Transverse colon (tissue), 3 donors: ENCODE data around the gene NFS1.

ENCODE experiments used
- POLR2A ChIP-seq: fragments of 450-650 bp; IDR thresholded peaks from one replicate; pipeline ENCODE4 v1.6.1; 2016; ENCODE audit warnings: antibody characterized with exemption, mild to moderate bottlenecking, moderate library complexity
- TF ChIP-seq, protein P1 (sequence below), 5 experiments: fragments of 200-600 bp in 3 of 5; fragments of 450-650 bp in 2 of 5; sonication (generic) in 3 of 5; IDR thresholded peaks; 1 replicate in 2 of 5; 2 replicates in 3 of 5; pipeline ENCODE4 v1.5.1; 2016 to 2017; ENCODE audit warnings: antibody characterized with exemption in 5 of 5, inconsistent platforms in 3 of 5, mild to moderate bottlenecking in 2 of 5, moderate library complexity in 1 of 5

DNA sequence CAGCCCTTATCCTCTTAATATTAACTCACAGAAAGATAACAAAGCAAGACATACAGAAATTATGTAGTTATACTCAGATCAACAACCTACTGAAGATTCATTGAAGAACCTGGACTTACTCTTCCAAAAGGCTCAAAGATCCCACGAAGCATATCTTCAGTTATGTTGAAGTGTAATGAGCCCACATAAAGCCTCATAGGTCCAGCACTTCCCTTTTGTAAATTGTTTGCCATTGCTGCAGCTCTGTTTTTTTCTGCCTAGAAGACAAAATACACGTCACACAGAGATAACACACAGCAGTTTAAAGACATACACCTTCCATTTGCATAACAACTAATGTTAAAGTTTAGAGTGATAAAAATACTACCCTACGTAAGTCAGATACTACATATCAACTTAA is 22.5 kb upstream of the NFS1 start:
- TF ChIP-seq, protein P1, sequence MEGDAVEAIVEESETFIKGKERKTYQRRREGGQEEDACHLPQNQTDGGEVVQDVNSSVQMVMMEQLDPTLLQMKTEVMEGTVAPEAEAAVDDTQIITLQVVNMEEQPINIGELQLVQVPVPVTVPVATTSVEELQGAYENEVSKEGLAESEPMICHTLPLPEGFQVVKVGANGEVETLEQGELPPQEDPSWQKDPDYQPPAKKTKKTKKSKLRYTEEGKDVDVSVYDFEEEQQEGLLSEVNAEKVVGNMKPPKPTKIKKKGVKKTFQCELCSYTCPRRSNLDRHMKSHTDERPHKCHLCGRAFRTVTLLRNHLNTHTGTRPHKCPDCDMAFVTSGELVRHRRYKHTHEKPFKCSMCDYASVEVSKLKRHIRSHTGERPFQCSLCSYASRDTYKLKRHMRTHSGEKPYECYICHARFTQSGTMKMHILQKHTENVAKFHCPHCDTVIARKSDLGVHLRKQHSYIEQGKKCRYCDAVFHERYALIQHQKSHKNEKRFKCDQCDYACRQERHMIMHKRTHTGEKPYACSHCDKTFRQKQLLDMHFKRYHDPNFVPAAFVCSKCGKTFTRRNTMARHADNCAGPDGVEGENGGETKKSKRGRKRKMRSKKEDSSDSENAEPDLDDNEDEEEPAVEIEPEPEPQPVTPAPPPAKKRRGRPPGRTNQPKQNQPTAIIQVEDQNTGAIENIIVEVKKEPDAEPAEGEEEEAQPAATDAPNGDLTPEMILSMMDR (IDR thresholded peaks at IDR 0.05): no peak
- TF ChIP-seq POLR2A: no peak
